Medulla oblongata (tissue), 1 donor: Measurements from ENCODE around the gene CC2D1B.

Experiments used
- DNase-seq: peaks from one replicate; pipeline ENCODE4 v3.0.0-alpha.2; 2015; ENCODE audit errors: extremely low spot score

CC2D1B gene

DNA sequence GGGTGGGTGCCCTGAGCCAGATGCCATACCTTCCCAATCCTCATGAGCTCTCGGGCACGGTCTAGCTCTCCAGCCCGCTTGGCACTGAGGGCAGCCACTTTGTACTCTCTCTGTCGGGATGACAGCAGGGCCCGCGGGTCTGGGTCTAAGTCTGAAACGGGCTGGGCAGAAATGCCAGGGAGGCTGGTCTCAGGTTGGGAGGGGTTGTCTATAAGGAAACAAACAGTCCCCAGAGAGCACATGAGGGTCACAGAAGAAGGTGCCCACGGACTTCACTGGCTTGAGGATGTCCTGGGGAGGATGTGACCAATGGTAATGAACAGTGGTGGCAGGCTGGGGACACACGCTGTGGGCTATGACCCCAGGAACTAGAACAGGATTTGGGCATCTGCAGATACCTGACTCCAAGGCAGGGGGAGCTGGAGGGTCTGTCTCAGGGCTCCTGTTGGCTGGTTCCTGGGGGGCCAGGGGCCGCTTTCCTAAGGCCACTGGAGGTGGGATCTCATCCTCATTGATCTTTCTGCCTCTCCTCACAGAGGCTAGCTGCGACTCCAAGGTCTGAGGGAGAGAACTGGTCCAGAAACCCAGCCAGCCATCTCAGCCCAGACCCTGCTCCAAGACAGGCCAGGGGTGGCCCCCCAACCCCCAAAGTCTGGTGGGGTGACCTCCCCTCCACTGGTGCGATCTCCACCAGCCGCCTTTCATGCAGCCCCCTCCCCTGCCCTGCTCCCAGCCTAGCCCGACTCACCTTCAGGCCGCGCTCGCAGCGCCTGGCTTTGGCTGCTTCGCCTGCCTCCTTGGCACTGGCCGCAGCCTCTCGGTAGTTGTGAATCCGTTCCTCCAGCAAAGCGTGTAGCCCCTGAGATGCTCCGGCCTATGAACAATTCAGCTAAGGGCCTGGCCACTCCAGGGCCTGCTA, 6.1 kb downstream of the CC2D1B start:
- no peak for DNase-seq

DNA sequence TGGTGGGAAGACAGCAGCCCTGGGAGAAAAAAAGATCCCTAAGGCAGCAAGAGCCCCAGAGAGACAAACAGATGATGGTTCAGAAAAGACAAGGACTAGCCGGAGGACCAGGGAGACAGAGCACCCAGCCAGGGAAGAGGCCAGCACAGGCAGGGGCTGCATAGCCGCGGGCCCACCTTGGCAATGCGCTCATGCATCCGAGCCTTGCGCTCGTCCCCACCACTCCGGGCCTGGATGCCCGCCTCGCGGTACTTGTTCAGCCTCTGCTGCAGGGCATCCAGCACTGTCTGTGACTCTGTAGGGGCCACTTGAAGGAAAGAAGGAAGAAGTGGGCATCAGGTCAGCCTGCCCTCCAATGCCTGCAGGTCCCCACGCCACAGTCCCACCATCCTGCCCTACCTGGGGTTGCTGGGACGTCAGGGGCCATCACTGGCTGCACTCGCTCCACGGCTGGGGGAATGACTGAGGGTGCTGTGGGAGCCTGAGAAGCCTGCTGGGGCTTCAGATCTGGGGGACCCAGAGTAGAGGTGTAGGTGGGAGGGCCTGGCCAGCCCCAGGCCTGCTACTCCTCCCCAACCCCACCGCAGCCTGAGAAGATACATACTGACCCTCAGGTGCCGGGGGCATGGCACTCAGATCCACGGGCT, 7.0 kb downstream of the CC2D1B start:
- no peak for DNase-seq

DNA sequence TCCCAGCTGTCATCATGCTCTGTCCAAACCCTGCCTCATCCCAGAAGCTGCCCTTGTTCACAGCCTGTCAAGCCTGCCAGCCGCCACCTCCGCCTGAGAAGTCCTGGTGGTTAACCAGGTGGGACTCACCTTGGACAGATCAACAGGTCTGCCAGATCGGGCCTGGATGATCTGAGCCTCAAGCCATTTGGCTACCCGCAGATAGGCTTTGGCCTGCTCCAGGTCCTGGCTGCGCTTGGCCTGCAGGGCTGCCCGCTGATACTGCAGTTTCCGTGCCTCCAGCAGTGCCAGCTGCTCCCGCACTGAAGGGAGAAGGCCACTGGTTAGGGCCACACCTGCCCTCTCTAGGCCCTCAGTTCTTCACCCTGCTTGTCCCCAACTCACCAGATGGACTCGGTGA, 8.6 kb downstream of the CC2D1B start:
- DNase-seq = no peak

DNA sequence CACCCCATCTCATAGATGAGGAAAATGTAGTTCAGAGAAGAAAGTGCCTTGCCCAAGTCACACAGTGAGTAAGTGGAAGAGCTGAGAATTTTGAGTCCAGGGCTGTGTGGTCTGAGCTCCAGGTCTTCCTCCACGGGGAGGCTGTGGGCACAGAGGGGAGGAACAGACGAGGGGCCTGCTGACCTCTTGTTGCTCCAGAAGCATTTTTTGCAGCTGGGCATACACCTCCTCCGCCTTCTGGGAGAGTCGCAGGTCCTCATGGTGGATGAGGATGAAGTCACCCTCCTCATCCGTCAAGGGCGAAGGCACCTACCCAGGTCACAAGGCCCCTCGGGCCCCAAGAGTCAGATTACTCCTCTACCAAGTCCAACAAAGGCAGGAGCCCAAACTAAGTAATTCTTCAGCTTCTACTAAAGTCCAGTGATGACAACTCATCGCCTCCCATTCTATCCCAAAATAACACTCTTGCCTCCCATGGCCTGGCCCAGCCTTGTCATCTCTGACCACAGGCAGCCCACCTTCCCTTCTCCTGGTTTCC, 9.1 kb downstream of the CC2D1B start:
- DNase-seq = no peak

DNA sequence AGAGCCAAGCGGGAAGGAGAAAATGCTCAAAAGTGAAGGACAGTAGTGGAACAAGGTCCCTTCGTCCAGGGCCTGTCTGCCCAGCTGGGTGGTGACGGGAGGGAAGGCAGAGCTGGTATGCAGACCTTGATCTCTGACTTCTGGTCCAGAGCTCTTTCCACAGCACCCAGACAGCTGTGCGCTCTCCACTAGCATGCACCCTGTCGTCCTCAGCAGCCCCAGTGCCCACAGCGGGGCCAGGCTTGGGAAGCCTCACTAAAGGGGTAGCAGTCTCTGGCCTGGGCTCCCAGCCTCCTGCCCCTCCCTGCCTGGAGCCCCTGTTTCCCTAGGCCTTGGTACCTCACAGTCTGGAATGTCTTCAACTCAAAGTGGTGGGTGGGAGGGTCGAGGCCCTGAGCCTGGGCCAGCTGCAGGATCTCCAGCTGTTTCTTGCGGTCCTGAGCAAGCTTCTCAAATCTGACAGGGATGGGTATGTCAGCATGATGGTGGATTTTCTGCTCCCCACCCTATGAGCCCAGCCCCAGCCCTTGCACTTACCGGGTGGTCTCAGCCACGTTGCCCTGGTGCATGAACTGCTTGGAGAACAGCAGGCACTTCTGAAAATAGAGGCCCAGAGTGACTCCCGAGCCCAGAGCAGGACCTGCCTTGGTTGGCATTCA, 10.0 kb downstream of the CC2D1B start:
- no peak for DNase-seq

DNA sequence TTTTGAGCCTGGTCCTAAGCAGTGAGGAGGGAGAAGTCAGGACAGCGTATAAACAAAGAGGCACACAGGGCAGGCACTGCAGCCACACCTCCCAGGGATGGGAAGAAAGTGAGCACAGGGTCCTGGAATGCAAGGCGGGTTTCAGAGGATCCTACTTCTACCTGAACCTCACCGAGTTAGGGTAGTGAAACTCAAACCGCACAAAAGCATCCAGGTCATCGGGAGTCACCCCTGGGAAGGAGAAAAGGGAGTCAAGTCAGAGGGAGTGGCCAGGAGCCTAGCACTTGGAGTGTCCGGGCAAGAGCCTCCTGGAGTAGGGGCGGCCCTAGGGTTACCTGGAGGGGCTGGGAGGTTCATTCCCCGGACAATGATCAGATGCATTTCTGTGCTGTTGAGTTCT, 10.6 kb downstream of the CC2D1B start:
- no peak for DNase-seq

DNA sequence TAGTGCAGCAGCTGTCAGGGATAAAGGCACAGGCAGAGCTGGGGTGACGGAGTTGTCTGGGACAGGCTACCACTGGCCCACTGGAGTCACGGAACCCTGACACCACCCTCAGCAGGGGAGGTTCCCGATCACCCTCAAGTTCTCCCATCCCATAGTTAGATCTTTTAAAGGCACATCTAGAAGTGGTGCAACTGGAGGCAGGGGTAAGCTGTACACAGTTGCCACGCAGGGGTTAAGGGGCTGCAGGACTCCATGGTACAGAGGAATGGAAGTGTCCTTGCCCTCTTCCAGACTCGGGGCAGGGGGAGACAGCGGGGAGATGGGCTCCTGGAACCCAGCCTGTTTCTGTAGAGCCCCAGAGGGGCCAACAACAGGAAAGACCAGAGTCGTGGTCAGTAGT, 13.3 kb downstream of the CC2D1B start:
- DNase-seq = no peak

DNA sequence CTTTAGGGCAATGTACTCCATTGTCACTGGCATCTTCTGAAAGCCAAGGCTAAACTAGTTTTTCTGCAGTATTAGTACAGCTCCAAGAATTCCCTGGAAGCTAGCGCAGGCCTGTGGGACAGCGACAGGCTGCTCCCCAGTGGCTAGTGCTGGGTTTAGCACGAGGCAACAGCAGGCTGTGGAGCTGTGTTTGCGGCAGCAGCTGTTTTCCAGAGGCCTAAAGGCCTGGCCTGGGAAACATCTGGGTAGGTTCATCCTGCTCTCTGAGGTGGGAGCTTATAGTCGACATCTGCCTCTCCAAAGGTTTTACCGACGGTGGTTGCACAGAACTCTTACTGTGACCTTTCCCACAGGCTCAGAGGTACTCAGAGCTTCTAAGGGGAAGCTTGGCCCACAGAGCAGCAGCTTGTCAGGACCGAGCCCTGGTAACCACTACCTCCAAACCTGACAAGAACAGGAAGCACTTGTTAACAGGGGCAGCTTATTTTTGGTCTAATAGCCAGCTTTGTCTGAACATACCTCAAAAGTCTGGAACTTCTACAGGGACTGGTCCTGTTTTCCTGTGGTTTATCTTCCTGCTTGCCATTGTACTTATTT, 17.2 kb downstream of the CC2D1B start:
- peak; percentile 70 for DNase-seq

DNA sequence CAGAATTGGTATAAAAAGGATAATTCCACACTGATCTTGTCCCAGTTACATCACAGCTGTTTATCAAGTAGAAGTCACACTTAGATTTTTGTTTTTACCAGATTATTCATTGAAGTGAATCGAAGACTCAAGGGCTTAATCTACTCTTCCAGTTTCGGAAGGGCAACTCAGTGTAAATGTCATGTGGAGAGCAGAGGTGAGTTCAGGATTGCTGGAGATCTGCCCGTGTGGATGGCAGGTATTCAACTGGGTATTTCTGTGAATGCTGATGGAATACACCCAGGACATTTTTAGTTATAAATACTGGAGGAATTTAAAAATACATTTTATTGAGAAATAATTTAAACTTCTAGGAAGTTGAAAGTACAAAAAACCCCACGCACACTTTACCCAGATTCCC, 19.4 kb downstream of the CC2D1B start:
- no peak for DNase-seq

DNA sequence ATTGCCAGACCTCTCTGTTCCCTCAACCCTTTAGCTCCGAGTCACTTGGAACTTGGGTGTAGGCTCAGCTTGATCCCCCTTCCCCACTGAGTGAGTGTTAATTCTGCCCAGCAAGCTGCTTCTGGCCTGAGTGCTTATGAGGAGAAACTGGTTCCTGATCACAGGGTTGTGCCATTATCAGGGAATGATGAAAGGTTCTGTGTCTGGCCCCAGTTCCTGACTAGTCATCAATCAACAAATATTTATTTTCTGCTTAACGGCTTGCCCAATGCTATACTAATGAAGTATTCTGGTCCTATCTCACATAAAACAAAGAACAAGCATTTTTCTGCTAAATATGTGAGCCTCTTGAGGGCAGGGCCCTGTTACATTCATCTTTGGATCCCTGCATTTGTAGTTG, 20.8 kb downstream of the CC2D1B start:
- DNase-seq = no peak

DNA sequence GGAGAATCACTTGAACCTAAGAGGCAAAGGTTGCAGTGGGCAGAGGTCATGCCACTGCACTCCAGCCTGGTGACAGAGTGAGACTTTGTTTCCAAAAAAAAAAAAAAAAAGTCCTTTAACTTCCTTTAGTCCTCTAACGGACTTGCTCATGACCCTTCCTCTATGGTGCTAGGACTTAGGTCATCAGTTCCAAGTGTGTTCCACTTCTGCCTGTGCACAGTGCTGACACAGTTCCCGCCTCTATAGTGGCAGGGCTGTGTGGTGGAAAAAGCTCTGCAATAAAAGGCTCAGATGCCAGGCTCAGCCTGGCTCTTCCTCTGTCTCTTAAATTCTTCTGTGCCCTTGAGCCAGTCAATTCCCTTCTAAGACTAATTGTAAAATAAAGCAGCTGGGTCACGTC, 22.0 kb downstream of the CC2D1B start:
- no peak for DNase-seq

DNA sequence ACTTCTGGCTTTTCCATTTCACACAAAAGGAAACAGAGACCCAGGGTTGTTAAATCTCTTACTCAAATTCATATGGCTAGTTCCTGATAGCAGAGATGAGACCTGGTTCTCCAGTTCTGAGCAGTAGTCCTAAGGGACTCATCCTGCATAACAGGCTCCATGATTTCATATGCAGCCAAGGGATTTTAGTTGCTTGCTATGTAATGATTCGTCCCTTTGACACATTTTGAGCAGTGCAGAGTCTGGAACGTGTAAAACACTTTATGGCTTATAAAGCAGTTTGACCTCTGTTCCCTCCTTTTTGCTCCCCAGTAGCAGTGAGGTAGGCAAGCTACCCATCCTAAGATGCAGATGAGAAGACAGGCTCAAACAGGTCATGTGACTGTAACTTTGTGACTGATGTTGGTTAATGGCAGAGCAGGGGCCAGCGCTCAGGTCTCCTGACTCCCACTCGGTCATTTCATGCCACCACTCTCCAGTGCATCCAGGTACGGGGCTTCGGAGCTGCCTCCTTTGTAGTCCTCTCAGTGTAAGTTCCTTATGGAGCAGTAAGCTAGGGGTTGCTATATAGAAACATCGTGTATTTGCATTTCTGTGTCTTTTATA, 24.2 kb downstream of the CC2D1B start:
- no peak for DNase-seq

DNA sequence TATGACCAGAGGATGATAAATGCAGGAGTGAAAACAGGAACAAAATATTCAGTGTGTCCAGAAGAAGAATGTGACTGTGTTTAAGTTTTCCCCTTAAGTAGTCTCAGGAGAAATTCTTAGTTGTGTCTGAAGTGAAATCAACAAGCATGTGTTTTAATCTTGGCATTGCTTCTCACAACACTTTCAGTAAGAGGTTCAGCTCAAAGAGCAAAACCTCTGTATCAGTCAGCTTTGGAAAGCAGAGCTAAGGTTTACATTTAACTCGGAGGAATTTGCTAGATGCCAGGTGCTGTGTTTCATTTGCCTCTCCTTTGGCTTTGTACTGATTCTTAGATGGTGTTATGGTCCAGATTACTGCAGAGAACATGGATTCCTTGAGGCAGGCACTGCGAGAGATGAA, 28.6 kb downstream of the CC2D1B start:
- DNase-seq = no peak

DNA sequence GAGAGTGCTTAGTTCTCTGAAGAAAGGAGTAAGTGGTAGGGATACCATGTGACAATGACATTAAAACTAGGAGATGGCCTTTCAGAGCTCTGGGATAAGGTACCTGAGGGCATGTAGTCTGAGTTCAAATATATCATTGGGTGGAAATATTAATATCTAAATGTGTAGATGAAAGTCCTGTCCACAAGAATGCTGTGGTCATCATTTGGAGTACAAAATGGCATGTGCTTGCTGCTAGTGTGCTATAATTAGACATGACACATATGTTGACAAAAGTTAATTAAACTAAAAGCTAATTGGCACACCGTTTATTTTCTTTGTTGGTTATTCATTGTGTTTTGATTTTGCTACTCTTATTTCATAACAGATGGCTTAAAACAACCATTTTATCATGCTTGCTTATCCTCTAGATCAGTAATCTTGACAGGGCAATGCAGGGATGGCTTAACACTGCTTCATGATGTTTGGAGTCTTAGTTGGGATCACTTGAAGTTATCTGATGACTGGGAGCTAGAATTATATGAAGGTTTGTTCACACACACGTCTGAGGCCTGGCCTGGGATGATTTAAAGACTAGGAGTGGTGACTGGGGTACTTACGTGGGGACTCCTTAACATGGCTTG, 31.0 kb downstream of the CC2D1B start:
- no peak for DNase-seq

DNA sequence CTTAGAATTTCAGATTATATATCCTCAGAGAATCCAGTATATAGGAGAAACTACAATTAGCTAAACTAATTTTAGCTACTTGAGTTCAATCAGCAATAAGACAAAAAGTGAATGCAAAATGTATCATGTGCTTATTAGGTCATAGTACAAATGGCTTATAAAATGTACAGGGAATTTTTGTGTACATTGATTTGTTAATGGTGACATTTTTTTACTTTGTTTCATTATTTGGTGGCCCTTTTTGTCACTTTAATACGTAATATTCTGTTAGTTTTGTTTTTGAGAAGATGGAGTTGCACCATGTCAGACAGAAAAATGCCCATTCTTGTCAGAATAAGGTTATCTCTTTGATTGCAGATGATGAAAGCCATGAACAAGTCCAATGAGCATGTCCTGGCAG, 33.6 kb downstream of the CC2D1B start:
- no peak for DNase-seq

DNA sequence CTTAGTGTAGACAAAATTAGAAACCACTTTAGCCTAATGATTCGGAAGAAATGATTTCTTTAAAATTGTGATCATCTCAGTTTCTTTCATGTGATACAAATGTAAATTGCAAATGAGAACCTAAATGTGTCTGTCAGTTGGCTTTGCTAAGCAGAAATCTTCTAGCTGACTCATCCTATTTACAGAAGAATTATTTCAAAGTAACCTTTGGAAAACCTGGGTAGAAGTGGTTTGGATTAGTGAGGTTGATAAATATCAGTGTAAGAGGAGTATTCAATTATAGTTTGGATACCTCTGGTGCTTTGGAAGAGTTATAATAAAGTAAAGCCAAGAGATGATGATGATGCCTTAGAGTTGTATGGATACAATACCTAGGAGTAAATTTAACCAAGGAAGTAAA, 37.4 kb downstream of the CC2D1B start:
- DNase-seq = no peak

DNA sequence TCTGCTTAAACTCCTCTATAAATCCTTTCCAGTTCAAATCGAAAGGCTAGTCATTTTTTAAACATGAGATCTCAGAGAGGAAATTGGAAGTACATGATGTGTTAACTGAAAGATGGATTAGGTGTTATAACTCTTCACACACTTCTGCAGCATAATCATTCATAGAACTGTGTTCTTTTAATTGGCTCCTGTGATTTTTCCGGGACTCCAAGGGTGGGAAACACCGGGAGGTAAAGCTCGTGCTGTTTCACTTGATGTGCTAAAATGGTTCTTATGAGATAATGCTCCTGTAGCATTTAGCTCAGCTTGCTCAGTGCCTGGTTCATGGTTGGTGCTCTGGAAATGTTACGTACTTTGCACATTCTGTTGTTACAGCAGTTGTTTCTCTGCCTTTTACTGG, 40.2 kb downstream of the CC2D1B start:
- no peak for DNase-seq

DNA sequence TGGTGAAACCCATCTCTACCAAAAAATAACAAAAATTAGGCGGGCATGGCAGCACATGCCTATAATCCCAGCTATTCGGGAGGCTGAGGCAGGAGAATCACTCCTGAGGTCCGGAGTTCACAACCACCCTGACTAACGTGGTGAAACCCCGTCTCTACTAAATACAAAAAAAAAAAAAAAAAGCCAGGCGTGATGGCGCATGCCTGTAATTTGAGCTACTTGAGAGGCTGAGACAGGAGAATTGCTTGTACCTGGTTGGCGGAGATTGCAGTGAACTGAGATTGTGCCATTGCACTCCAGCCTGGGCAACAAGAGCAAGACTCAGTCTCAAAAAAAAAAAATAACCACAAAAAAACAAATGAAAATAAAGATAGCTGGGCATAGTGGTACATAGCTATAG, 42.3 kb downstream of the CC2D1B start:
- no peak for DNase-seq

DNA sequence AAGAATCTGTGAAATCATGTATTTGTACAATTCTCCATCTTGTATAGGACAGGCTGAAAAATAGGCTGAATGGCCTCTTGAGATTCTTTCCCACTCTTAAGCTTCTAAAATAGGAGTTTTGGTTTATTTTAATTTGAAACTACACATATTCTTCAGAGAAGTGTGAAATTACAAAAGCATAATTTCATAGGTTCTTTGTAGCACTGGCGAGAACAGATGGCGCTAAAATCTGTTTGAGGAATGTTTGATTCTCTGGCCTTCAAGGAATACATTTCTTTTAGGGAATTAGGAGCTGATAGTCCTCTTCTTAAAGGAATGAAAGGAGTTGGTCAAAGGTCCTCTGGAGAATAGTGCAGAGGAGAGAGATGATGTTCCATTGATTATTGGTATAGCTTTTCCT, 44.9 kb downstream of the CC2D1B start:
- no peak for DNase-seq

DNA sequence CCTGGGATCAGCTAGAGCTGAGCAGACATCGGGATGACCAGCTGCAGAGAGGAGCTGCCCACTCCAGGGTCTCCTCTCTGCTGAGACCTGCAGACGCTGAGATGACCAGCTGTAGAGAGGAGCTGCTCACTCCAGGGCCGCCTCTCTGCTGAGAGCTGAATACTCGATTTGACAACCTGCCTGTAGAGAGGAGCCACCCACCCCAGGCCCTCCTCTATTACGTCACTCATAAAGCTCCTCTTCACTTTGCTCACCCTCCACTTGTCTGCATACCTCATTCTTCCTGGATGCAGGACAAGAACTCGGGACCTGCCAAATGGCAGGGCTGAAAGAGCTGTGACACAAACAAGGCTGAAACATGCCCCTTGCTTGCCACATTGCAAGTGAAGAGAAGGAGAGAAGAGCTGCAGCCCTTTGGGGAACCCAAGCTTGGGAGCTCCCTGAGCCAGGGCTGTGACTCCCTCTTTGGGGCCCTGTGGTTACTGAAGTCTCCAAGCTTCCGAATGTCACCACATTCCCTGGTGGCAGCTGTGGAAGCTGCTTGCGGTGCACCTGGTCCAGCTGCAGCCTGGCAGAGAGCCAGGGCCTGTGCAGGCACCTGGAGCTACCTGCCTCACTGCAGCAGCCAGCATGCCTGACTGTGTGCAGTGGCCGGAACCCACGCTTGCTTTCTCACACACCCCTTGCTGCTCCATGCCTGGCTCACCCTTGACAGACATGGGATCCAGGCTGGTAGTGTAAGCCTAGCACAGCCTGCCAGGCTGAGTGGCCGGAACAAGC, 59.6 kb downstream of the CC2D1B start:
- no peak for DNase-seq
